ENCODE measurements around the gene GPATCH3.

The GPATCH3 gene

DNA sequence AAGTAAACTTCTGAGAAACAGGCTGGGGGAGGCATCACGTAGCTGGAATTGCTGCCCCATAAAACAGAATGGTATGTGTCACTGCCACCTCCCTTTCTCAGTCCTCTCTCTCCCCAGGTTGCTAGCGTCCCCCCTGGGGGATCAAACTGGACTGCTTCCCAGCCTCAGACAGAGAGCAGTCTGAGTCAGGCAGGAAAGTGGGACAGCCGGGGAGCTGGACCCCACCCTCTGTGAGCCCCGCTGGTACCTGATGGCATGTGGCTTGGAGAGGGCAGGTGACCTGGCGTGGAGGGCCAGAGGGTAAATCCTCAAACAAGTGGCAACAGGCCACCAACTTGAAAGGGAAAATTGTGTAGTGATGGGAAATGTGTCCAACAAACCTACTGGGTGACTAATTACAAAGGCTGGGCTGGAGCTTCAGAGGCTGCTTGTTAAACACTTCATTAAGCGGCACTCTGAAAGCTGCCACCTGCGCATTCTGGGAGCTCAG is 38.3 kb downstream of the GPATCH3 start:
- no peak overlapping the region for H3K4me3 Mint-ChIP-seq
- H3K27me3 Mint-ChIP-seq, result no peaks in the 10 kb centered on the region
- H3K27ac Mint-ChIP-seq, result no peak overlapping the region
- H3K9me3 Mint-ChIP-seq, result no peaks in the 10 kb centered on the region
- H3K36me3 Mint-ChIP-seq (ENCODE audit: low read depth), result no peaks in the 10 kb centered on the region
- H3K4me1 Mint-ChIP-seq (ENCODE audit: low read depth), result peaks cover 23% of the 10 kb centered on the region

DNA sequence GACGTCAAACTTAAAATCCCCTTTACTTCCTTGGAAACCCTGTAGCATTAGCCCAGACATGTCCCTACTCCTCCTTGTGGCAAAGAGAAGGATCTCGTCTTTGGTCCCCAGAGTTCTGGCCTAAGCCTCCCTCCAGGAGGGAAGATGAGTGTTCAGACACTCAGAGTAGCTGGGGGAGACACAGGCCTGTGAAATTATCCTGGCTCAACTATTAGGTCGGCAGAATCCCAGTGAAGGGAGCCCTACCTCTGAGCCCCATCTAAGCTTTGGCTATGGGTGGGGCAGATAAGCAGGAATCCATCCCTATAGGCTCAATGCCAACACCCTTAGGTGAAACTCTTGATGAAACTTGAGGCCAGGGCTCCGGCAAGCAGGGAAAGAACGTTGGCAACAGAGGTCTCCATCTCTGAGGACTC is 39.0 kb downstream of the GPATCH3 start:
- no peaks in the 10 kb centered on the region for H3K36me3 Mint-ChIP-seq (ENCODE audit: low read depth)
- H3K4me1 Mint-ChIP-seq (ENCODE audit: low read depth), result peaks cover 23% of the 10 kb centered on the region
- H3K9me3 Mint-ChIP-seq, result no peaks in the 10 kb centered on the region
- H3K27me3 Mint-ChIP-seq, result no peaks in the 10 kb centered on the region
- no peak overlapping the region for H3K27ac Mint-ChIP-seq
- no peak overlapping the region for H3K4me3 Mint-ChIP-seq

DNA sequence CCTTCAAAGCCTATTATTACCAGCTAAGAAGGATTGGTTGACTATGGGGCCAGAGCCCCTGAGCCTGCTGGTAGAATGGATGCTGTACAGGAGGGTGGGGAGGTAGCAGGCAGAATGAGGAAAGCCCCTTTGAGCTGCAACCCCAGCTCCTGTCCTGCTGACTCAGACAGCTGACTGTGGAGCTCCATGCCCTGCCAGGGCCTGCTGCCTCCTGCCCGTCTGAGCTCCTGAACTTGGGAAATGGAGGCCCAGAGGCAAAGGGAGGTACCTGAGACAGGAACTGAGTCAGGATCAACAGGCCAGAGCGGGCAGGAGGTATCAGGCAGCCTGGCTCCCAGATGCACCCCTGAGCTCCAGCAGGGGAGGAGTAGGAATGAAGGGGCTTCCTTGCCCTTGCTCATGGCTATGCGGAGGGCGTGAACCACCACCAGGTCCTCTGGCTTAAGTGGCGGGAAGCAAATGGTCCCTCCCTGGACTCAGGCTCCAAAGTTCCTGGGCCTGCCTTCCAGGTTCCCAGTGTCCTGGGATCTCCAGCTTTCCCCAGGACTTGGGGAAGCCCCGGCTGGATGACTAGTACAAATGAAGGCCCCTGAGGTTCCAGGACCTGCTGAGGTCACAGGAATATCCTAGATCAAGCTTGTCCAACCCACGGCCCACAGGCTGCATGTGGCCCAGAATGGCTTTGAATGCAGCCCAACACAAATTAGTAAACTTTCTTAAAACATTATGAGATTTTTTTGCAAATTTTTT is 41.2 kb downstream of the GPATCH3 start:
- peaks cover 18% of the 10 kb centered on the region for H3K36me3 Mint-ChIP-seq (ENCODE audit: low read depth)

DNA sequence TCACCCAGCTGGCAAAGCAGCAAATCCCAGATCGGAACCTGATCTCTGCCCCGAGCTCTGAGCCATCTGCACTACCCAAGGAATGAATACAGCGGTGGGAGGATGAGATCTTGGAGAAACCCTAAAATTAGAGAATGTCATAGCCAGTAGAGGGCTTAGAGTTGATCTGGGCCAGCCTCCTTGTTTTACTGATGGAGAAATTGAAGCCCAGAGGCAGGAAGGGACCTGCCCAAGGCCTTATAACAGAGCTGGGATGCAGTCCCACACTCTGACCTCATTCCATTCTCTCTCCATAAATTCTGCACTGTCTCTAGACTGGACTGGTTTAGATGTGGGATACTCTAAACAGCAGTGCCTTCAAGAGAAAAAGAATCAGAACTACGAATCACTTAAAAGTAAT is 42.1 kb downstream of the GPATCH3 start:
- Mint-ChIP-seq H3K4me3 (no peak overlapping the region), H3K27me3 (no peaks in the 10 kb centered on the region), H3K27ac (no peak overlapping the region), H3K36me3 (ENCODE audit: low read depth) (peaks cover 24% of the 10 kb centered on the region), H3K9me3 (no peaks in the 10 kb centered on the region), H3K4me1 (ENCODE audit: low read depth) (peaks cover 6% of the 10 kb centered on the region)

More for the DNA sequence above, 41.2 kb downstream of the GPATCH3 start:
- Mint-ChIP-seq H3K27me3 (no peaks in the 10 kb centered on the region), H3K27ac (no peak overlapping the region), H3K9me3 (no peaks in the 10 kb centered on the region), H3K4me3 (no peak overlapping the region), H3K4me1 (ENCODE audit: low read depth) (peaks cover 15% of the 10 kb centered on the region)

DNA sequence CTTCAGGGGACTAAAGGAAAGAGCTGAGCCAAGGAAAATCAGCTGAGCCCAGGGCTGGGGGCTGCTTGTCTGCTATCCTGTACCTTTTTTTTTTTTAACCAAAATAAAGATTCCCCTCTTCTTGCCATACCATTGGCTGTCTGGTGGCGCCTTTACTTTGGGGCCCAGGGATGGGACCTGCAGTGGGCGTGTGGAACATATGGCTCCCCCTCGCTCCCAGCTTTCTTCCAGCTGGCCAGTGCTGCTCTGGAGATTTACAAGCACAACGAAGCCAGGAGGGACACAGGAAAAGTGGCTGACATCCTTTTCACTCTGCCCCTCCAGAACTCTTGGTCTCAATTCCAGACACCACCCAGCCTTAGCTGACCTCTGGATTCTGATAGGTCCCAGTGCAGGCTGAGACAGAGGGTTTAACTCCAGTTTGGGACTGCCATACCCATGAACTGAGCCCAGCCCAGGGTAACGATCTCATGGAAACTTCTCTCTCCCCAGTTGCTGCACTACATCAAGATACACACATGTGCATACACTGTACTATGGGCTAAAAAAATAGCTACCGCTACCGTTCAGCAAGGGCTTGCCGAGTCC is 42.7 kb downstream of the GPATCH3 start:
- Mint-ChIP-seq H3K27ac (no peak overlapping the region), H3K27me3 (no peaks in the 10 kb centered on the region), H3K4me3 (no peak overlapping the region), H3K9me3 (no peaks in the 10 kb centered on the region), H3K4me1 (ENCODE audit: low read depth) (peaks cover 5% of the 10 kb centered on the region), H3K36me3 (ENCODE audit: low read depth) (peaks cover 29% of the 10 kb centered on the region)

DNA sequence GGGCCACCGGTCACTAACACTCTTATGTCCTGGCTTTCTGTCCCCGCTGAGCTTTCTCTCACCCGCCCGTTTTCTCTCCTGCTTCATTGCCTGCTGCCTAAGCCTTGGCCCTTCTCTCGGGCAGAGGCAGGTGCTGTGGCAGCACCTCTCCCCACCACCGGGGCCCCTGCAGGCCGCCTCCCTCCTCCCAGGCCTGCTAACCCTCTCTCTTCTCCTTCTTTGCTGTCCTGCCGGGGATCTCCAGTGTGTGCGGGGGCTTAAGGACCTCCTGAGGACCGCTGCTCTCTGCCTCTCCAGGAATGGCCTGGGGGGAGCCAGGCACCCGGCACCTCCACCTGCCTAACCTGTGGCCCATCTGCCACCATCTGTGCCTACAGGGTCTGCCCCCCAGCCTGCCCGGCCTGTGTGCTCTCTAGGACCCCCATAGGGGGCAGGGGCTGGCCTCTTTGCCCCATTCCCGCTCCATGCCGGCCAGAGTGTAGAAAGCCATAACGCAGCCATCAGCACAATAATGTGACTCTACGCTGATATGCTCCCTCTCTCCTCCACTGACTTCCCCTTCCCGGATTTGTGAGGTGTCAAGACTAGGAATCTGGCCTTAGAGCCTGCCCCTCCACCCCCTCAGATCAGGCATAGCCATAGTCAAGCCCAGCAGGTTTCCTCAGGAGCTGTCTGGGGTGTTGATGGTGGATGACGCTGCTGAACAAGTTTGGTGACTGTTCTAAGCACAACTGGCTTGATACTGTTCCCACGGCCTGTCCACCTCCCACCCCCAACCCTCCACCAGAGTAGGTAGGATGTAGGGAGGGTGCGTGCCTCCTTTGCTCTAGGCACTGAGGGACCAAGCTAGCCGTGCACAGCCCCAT is 43.4 kb downstream of the GPATCH3 start:
- Mint-ChIP-seq H3K4me1 (ENCODE audit: low read depth) (no peaks in the 10 kb centered on the region), H3K27me3 (no peaks in the 10 kb centered on the region), H3K9me3 (no peaks in the 10 kb centered on the region), H3K27ac (peak overlapping the region; percentile 21), H3K36me3 (ENCODE audit: low read depth) (peaks cover 37% of the 10 kb centered on the region), H3K4me3 (no peak overlapping the region)

DNA sequence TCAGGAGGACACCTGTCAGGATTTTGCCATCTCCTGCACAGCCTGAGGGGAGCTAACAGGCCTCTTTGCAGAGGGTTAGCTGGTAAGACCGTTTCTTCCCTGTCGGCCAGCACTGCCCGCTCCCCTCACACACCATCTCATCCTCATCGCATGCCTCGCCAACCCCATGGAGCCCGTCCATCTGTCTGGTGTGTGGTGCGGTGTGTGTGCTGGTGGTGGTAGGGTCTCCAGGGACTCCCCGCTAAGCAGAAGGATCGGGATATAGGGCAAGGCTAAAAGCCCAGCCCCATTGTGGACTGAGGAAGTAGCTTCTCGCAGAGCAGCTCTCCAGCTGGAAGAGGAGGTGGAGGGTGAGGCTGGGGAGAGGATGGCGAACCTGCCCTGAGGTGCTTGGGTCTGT is 44.1 kb downstream of the GPATCH3 start:
- H3K4me3 Mint-ChIP-seq, result no peak overlapping the region
- no peaks in the 10 kb centered on the region for H3K9me3 Mint-ChIP-seq
- no peaks in the 10 kb centered on the region for H3K4me1 Mint-ChIP-seq (ENCODE audit: low read depth)
- no peak overlapping the region for H3K27ac Mint-ChIP-seq
- no peaks in the 10 kb centered on the region for H3K27me3 Mint-ChIP-seq
- H3K36me3 Mint-ChIP-seq (ENCODE audit: low read depth), result peaks cover 43% of the 10 kb centered on the region

DNA sequence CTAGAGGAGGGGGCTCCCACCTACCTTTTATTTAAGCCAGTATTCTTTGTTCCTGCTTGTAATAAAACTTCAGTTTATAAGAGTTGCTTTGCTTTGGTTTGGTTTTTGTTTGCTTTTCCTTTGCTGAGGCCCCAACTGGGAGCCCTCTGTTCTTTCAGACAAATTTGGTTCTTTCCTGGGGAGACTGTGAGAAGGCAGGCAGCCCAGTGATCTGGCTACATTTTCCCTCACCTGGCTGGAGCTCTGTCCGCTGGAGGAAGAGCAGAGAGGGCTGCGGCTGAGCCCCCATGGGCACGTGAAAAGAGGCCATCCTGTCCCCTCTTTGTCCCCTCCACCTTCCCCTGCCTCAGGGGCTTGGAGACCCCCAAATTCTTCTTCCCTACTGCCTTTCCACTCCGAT is 44.6 kb downstream of the GPATCH3 start:
- H3K36me3 Mint-ChIP-seq (ENCODE audit: low read depth), result peaks cover 48% of the 10 kb centered on the region
- H3K9me3 Mint-ChIP-seq, result no peaks in the 10 kb centered on the region
- H3K4me3 Mint-ChIP-seq, result no peak overlapping the region
- no peak overlapping the region for H3K27ac Mint-ChIP-seq
- no peaks in the 10 kb centered on the region for H3K27me3 Mint-ChIP-seq
- H3K4me1 Mint-ChIP-seq (ENCODE audit: low read depth), result no peaks in the 10 kb centered on the region

DNA sequence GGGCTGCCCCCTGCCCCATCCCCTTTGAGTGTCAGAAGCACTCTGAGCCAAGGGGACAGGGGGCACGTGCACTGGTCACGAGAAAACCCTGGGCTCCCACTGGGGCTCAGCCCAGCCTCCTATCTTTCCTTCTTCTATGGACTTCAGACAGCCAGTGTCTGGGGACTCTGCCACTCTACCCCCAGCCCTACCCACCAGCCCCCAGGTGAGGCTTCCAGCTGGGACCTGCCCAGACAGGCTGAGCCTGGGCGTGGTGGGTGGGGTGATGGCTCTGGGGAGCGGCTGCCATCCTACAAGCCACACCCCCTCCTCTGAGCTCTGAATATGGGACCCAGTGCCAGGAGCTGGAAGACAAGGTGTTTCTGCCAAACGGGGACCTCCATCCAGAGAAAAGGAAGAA is 45.4 kb downstream of the GPATCH3 start:
- Mint-ChIP-seq H3K4me3 (no peak overlapping the region), H3K36me3 (ENCODE audit: low read depth) (peaks cover 53% of the 10 kb centered on the region)

DNA sequence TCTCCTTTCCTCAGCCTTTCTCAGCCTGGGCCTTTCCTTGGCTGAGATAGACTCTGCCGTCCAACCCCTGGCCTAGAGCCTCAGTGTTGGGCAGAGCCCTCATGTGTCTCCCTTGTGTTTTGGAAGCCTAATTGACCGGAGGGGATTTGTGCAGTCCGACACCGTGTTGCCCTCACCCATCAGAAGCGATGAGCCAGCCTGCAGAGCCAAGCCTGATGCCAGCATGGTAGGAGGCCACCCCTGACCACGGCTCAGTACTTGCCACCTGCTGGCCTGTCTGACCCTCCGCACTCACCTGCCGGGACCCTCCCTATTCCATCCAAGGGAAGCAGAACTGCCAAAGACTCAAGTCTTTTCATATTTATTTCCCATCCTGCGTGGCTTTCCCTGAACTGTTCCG is 46.7 kb downstream of the GPATCH3 start:
- no peaks in the 10 kb centered on the region for H3K4me1 Mint-ChIP-seq (ENCODE audit: low read depth)
- no peaks in the 10 kb centered on the region for H3K27me3 Mint-ChIP-seq
- H3K4me3 Mint-ChIP-seq, result no peak overlapping the region
- peaks cover 64% of the 10 kb centered on the region for H3K36me3 Mint-ChIP-seq (ENCODE audit: low read depth)
- no peak overlapping the region for H3K27ac Mint-ChIP-seq
- H3K9me3 Mint-ChIP-seq, result no peaks in the 10 kb centered on the region

More for the DNA sequence above, 45.4 kb downstream of the GPATCH3 start:
- no peaks in the 10 kb centered on the region for H3K9me3 Mint-ChIP-seq
- no peaks in the 10 kb centered on the region for H3K4me1 Mint-ChIP-seq (ENCODE audit: low read depth)
- H3K27me3 Mint-ChIP-seq, result no peaks in the 10 kb centered on the region
- peak overlapping the region; percentile 19 for H3K27ac Mint-ChIP-seq

DNA sequence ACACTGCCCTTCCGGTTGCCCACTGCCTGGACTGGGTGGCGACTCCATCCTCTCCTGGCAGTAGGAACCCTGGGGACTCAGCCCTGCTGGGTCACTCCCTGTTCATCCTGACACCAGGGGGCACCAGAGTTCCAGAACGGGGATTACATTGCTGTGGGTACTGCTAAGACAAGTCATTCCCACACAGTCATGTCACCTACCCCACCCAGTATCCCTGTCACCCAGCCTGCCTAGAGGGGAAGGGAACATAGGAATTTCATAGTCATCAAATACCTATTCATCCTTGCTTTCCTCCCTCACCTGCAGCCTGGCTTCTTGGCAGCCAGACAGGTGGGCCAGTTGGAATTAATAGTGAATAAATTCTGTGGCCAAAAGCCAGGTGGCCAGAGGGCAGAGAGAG is 47.1 kb downstream of the GPATCH3 start:
- peaks cover 68% of the 10 kb centered on the region for H3K36me3 Mint-ChIP-seq (ENCODE audit: low read depth)
- H3K27ac Mint-ChIP-seq, result no peak overlapping the region

DNA sequence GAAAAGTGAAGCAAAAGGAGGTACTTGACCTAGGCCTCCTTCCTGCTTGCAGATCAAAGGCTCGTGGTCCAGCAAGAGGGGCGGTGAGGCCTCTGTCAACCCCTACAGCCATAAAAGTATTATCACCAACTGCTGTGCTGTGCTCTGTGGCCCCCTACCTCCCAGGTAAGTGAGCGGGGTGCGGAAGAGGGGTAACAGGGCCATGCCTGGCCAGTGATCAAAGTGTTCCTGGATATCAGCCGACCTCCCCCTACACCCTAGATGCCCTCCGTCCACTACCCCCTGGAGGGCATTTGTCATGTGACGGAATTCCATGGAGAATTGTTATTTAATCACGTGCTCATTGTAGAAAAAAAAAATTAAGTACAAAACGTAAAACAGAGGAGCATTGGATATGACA is 47.6 kb downstream of the GPATCH3 start:
- Mint-ChIP-seq H3K4me1 (ENCODE audit: low read depth) (no peaks in the 10 kb centered on the region), H3K36me3 (ENCODE audit: low read depth) (peaks cover 73% of the 10 kb centered on the region), H3K27me3 (no peaks in the 10 kb centered on the region), H3K4me3 (no peak overlapping the region), H3K27ac (no peak overlapping the region), H3K9me3 (no peaks in the 10 kb centered on the region)

More for the DNA sequence above, 47.1 kb downstream of the GPATCH3 start:
- Mint-ChIP-seq H3K27me3 (no peaks in the 10 kb centered on the region), H3K4me1 (ENCODE audit: low read depth) (no peaks in the 10 kb centered on the region), H3K4me3 (no peak overlapping the region), H3K9me3 (no peaks in the 10 kb centered on the region)

DNA sequence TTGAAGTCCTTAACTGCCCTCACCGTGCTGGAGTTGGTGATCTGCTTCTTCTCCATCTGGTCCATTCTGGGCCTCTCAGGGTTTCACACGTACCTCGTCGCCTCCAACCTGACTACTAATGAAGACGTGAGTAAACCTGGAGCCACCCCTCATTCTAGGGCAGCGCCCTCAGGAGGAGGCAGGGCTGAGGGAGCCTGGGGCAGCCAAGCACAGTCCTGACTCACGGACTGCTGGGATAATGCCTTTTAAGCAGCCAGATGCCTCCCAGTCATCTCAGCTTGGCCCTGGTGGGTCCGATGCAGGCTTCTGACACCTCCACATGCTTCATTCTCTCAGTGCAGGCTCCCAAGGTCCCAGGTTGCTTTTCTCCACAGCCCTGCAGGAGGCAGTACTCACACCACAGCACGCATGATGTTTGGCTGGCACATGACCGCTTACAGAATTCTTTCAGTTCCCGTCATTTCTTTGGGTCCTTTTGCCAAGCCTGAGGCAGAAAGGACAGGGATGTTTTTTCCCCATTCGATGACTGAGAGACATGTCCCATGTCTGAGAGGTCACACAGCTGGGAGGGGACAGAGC is 49.1 kb downstream of the GPATCH3 start:
- no peaks in the 10 kb centered on the region for H3K27me3 Mint-ChIP-seq
- no peaks in the 10 kb centered on the region for H3K9me3 Mint-ChIP-seq
- H3K4me1 Mint-ChIP-seq (ENCODE audit: low read depth), result no peaks in the 10 kb centered on the region
- H3K4me3 Mint-ChIP-seq, result no peak overlapping the region
- H3K27ac Mint-ChIP-seq, result no peak overlapping the region
- peaks cover 81% of the 10 kb centered on the region for H3K36me3 Mint-ChIP-seq (ENCODE audit: low read depth)

DNA sequence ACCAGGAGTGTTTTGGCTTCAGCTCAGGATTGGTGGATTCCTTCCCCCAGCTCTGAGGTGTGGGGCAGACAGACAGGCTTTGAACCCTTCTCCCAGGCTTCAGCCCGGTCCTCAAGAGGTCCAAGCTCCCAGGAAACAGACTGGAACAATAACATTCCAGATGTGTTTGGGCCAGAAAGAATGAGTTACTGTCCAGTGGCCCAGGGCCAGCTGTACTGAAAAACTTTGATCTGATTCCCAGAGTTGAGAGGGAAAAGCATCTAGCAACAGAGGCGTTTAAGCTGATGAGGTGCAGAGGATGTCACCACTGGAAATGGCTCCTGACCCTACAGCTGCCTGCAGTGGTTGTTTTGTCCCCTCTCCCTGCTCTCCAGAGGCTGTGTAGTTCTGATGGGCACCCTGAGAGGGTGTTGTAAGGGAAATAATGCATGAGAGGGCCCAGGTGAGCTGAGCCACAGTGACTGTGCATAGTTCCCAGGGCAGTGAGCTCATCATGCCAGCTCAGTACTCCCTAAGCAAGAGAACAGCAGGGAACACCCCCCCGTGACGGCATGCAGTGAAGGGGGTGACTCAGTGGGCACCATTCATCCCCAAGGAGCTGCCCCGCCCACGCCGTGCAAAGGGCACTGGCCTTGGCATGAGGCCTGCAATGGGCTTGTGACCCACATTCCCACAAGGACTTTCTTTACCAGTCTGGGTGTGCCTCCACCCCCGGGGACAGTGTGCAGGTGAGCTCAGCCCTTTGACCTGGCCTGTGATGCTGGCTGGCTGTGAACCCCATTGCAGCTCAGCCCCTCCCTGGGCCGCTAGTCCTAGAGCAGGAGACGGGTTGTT is 51.1 kb downstream of the GPATCH3 start:
- peaks cover 70% of the 10 kb centered on the region for H3K36me3 Mint-ChIP-seq (ENCODE audit: low read depth)
- peak overlapping the region; percentile 61 for H3K27ac Mint-ChIP-seq
- no peaks in the 10 kb centered on the region for H3K27me3 Mint-ChIP-seq
- H3K4me3 Mint-ChIP-seq, result no peak overlapping the region
- no peaks in the 10 kb centered on the region for H3K9me3 Mint-ChIP-seq
- peaks cover 5% of the 10 kb centered on the region for H3K4me1 Mint-ChIP-seq (ENCODE audit: low read depth)

All from stimulated activated naive CD8-positive, alpha-beta T cell treated with anti-CD3 and anti-CD28 coated beads, Interleukin-15, Interleukin-2, amounts not matched to agents 100 ng/mL and 50 ng/mL, for 24 hours (primary cell).